Left cardiac atrium (tissue), 4 donors: ENCODE results near the gene ELOVL6. TPM values are rescaled to one million over a fixed set of nuclear protein-coding genes. Genes with fewer than 3 reads are reported as not detected.

Experiments used
- ATAC-seq, 2 donors: fragments of 200-7000 bp; cut with Tn5 transposase; one replicate each; pipeline ENCODE4 v1.9.1; 2020; ENCODE audit warnings: mild to moderate bottlenecking in 2 of 2, moderate library complexity in 2 of 2
- DNase-seq: peaks from one replicate; pipeline ENCODE4 v3.0.0-alpha.2; 2020
- intact Hi-C, 2 donors: fragments of 100-400 bp; cut with DNase I; formaldehyde crosslinking; loops; one replicate each; pipeline versions ENCODE4 v1.14.1 to v1.15.1; 2022 to 2023
- total RNA-seq, 2 donors: library from RNA; stranded (reverse); fragmentation: NEBNext Ultra II Directional; extraction: Animal tissue kit (Norgen Biotek cat#: 25700); gene quantifications; one replicate each; pipeline ENCODE4 v1.2.1, GENCODE V29; 2021
- donor health status: DM: no; HTN: yes; CAD: no.
- donor health status: DM: no; HTN: yes; CAD: no; lungs with severe emphysema.
- donor health status: DM: yes; HTN: yes; CAD: no.
- donor health status: Dilated cardiomyopathy.

The ELOVL6 gene
- total RNA-seq, 2 donors from 2014 or later, result 7.2 to 14.3 TPM

DNA sequence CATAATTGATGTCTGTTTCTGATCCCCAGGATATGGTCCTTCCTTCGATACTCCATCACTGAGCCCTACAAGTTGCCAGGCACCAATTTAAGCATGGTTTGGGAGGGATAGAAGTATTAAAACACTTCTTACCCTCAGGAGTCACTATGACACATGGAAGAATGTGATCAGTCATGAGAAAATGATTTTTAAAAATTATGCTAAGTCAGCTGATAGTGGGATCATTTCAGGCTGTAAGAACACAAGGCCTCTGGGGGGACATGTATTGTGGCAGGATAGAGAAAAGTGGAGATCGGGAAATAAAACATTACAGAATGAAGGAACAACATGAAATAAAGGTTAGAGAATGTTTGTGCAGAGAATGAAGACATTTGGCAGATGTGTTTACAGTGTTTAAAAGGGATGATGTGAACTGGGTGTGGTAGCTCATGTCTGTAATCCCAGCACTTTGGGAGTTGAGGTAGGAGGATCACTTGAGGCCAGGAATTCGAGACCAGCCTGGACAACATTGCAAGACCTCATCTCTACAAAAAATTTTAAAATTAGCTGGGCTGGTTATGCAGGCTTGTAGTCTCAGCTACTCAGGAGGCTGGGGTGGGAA, 64.0 kb downstream of the ELOVL6 start:
- ATAC-seq, result no peak
- intact Hi-C loops, result no loop called here
- DNase-seq, result no peak

DNA sequence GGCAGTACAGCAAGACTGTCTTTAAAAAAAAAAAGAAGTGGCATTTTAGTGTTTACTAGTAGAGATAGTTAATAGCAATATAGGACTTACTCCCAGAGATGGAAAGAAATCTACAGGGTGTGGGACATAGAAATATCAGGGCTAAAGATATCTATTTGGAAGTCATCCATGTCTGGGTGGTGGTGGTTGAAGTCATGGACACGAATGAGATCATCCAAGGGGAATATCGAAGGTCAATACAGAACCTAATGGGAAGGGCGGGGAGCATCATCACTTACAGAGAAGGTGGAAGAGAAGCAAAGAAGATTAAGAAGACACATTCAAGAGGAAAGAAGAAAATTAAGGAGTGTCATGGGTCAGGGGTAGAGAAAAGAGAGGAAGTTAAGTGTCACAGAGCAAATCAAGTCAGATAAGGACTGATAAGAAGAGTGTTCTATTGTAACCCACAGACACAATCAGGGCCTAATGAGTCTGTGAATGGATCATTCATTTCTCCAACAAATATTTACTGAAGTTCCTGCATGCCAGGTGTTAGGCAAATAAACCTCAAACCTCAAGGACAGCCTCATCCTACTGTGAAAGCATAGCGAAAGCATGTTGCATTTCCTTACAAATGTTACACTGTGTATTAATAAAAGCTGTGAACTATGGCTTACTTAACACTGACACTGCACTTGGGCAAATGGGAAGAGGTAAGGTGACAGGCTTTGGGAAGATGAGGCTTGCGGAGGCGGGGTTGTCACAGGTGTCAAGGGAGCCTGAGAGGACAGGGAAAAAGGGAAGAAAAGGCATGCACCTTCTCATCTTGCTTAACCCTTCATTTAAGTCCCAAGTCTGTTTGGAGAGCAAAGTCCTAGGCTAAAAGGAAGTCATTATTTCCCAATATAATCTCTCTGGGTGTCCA, 65.3 kb downstream of the ELOVL6 start:
- intact Hi-C loops, result no loop called here
- ATAC-seq (no peak), DNase-seq (no peak)

DNA sequence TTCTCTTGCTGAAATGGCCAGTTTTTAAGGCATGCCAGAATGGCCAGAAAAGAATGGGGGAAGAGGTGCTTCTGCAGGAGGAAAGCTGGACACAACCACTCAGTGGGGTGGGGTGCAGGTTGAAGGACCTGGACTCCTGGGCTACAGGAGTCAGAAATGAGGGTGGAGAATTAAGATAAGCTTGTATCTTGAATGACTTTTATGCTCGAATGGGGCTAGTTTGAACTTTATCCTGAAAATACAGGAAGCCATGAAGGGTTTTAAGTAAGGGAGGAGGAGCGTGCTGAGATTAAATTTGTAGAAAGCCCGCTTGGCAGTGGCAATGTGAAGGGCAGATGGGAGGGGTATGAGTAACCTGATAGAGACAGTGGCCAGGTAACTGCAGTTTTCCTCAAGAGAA, 66.5 kb downstream of the ELOVL6 start:
- DNase-seq (no peak), ATAC-seq (no peak)
- intact Hi-C loops, result no loop called here

DNA sequence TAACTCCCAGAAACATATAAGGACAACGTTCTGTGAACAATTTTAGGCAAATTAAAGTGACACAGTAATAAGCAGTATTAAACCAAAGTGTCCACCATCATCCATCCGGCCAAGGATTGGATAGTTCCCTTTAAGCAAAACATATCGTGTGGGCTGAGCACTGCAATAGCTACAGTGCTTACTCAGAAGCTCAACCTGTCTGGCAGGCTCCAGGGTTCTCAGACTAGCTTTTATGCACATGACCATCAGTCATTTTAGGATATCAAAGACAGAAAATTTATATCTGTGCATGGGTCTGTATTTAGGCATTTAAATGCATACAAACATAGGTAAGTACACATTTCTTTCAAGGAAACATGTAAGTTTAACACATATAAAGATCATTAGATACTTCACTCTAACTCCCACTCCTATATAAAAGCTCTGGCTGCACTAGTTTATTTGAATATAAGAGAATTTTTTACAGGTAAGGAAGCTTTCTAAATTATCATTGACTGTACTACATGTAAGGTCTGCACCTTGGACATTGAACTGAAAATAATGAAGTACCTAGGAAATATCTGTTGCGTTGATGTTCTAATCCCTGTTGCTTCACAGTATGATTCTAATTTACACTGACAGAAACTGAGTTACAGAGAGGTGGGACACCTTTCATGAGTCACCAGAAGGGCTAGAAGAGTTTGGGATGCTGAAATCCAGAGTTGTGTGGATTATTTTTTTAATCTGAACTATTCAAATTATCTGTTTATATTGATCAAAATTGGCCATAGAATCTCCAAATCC, 67.6 kb downstream of the ELOVL6 start:
- DNase-seq (no peak), ATAC-seq (no peak)
- intact Hi-C loops, result no loop called here

DNA sequence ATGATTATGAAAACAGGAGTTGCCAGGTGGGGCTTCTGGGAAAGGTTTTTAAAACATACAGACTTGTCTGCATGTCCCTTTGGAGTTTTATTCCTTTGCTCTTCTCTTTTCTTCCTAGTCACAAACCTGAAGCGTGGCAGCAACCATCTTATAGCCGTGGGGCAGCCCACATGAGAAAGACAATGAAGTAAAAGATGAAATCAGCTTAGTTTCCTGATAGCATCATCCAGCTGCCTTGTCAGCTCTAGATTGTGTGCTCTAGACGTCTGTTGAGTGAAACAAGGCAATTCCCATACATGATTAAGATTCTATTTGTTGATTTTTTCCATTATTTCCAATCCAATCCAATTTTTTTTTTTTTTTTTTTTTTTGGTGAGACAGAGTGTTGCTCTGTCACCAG, 68.9 kb downstream of the ELOVL6 start:
- intact Hi-C loops, result no loop called here
- no peak for ATAC-seq
- DNase-seq, result no peak

DNA sequence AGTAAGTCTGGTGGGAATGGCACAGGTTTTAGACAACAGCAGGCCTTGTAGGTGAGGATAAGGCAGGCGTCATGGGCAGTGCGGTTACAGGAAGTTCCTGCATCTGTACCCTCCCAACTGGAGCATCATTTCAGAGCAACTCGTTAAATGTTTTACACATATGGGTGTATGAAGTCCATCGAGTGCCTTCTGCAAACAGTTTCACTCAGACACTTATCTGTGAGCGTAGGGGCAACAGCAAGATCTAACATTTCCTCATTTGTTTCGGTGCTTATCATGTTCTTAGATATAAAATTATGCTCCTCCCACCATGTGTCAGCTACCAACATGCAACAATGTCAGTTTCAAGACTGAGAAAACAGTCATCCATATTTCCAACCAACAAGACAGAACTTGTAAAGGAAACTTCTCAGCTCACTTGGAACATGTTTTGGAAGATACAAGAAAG, 69.9 kb downstream of the ELOVL6 start:
- ATAC-seq (no peak), DNase-seq (no peak)
- intact Hi-C loops, result no loop called here

DNA sequence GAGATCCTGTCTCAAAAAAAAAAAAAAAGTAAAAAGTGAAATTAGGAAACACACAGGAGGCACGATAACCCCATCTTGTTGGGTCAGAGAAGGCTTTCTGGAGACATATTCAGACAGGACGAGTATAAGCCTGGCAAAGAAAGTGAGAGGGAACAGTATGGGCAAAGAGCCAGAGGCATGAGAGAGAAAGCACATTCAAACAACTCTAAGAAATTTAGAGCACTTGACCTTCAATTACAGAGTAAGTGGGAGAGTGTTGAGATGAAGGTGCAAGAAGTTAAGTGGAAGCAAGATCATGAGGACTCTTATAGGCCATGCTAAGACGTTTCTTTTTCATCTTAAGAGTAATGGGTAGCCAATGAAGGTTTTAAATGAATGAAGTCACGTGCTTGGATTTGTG, 70.4 kb downstream of the ELOVL6 start:
- intact Hi-C loops, result no loop called here
- ATAC-seq (no peak), DNase-seq (no peak)

DNA sequence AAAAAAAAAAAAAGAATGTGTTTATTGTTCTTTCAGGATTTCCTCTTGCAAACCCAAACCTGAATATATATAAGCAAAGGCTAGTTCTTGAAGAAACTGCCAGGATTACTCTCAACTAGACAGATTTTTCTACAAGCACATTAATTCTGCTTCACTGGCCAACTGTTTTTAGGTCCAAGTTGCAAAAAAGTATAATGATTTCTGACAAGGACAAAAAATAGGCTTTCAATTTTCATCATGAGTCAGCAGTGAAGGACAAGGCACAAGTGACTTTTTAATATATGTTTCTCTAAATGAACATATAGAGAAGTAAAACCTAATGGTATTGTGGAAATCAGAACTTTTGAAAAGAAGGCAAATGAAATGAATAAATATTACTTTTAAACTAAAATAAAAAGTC, 73.7 kb downstream of the ELOVL6 start:
- ATAC-seq (no peak), DNase-seq (no peak)
- intact Hi-C loops, result no loop called here

DNA sequence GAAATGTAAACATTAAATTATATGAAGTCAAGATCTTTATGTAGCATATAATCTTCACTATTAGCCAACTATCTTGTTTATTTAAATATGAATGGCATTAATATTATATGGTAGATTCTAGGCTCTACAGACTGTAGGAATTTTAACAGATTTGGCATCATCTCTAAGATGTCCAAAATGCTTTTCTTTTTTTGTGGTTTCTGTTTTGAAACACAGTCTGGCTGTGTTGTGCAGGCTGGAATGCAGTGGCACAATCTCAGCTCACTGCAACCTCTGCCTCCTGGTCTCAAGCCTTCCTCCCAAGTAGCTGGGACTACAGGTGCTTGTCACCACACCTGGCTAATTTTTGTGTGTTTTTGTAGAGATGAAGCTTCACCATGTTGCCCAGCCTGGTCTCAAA, 76.2 kb downstream of the ELOVL6 start:
- DNase-seq, result no peak
- ATAC-seq, result no peak
- intact Hi-C loops, result no loop called here

DNA sequence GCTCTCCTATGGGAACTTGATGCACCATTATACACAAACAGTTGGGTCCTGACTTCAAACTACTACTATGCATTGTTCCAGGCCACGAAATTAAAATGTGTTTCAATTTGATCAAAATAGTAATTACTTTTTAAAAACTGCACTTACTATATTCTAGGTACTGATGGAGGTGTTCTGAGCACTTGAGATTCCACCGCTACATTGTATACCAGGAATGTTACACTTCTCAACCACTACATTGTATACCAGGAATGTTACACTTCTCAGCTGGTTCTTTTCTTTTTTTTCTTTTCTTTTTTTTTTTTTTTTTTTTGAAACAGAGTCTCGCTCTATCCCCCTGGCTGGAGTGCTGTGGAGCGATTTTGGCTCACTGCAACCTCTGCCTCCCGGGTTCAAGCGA, 77.9 kb downstream of the ELOVL6 start:
- ATAC-seq (no peak), DNase-seq (no peak)
- intact Hi-C loops, result no loop called here

DNA sequence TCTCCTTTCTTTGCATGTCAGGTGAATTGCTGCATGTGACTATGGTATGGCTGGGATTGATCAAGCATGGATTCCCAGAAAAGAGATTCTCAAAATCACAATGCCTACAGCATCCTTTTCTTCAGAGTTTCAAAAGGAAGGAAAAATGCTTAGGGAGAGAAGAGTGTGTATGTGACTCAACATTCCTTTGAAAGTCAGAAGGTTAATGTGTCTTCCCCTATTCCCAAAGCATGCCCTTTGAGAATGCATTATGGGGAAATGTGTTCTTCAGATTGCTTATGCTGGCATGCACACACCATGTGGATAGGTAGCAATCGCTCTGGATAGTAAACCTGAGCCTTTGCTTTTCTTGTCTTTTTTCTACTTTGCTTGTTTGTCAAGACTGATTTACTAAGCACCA, 78.5 kb downstream of the ELOVL6 start:
- no peak for ATAC-seq
- intact Hi-C loops, result no loop called here
- no peak for DNase-seq

DNA sequence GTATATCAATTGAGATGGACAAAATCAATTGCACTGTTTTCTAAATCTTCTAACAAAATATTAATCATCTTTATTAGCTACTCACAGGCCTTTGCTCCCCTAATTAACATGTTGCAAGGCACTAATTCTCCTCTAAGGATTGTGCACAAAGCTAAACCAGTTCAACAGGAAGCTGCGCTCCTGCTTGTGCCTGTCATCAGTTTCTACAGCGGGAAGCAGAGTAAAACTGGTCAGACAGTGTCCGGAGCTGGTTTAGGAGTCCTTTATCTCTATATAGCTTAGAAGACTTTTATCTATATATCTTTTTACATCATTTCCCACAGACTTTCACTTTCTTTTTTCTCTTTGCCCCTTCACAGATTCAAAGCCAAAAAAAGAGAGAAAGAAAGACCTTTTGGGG, 79.1 kb downstream of the ELOVL6 start:
- intact Hi-C loops, result no loop called here
- ATAC-seq (no peak), DNase-seq (no peak)

DNA sequence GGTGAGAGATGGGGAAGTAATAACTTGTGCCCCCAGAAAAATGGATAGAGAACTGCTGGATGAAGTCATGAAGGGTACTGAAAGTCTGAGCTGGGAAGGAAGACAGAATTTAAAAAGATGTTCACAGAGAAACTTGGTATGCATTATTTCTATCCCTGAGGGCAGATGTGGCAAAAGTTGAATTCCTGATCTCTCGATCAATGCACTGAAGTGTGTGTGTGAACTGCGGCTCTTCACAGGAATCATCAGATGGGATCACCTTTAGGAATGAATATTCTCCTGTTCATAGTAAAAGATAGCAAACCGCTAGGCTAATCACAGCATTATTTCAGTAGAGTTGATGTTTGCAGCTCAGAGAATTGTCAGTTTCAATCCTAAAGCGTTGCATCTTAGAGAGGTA, 86.4 kb downstream of the ELOVL6 start:
- no peak for ATAC-seq
- intact Hi-C loops, result no loop called here

DNA sequence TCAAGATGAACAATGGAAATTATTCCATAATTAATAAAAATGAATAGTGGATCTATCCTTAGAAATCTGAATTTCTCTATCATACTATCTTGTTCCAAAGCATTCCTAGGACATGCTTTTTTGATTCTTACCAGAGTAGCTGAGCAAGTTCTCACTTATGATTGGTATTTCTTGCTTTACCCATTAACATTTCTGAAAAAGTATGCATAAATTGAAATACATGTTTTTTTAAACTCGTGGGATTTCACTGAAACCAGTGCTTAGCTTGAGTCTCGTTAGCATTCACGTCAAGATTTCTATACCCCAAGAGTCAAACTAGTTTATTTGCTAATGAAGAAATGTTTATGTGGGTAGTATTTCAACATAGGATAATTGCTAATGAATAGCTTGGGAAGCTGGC, 89.0 kb downstream of the ELOVL6 start:
- no peak for ATAC-seq
- intact Hi-C loops, result no loop called here
- DNase-seq, result no peak

More for the DNA sequence above, 86.4 kb downstream of the ELOVL6 start:
- DNase-seq, result no peak

DNA sequence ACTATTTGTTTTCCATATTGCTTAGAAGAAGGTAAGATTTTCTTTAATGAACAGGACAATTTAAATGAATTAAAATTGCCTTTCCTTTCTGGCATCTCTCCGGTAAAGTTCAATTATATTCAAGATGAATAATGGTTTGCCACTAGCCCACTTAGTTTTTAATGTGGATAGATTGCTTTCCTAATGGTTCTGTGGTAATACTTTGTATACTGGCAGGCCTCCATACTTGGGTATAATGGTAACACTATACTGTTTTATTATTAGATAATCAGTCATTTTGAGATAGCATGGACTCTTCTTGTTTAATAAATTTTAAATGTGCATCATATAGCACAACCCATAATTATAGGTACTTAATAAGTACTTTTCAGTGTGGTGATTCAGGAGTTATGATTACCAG, 89.5 kb downstream of the ELOVL6 start:
- DNase-seq (no peak), ATAC-seq (no peak)
- intact Hi-C loops, result no loop called here

DNA sequence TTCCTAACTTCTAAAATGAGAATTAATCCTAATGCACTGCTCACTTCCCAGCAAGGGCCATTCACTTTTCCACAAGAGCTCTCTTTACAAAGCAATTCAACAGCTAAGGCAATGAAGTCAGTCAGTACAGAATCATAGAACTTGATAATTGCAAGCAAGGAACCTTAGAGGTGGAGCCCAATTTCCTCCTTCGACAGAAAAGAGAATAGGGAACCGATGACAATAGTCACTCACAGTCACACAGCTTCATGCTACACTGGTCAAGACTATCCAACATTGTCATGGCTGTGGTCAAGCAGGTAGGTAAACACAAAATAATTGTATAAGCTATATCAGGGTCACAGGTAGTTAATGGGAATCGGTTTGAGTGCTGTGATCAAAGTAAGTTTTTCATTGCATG, 90.0 kb downstream of the ELOVL6 start:
- intact Hi-C loops, result no loop called here
- ATAC-seq (no peak), DNase-seq (no peak)

DNA sequence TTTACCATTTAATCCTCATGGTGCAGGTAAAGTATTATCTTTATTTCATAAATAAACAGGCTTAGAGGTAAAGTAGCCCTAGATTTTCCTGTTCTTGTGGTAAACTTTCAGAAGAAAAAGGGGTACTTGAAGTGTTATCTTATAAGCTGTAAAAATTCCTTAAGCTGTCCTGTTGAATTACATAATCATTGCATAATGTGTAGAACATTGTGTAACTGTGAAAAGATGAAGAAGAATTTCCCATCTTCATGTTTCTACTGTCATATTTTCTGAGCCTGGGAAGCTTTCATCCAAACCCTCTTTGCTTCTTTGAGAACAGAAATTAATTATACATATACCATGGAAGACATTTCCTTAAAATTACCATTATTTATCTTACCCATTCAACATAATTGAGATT, 90.5 kb downstream of the ELOVL6 start:
- intact Hi-C loops, result no loop called here
- ATAC-seq (peak in 1 of 2 donors; percentile 38), DNase-seq (no peak)

DNA sequence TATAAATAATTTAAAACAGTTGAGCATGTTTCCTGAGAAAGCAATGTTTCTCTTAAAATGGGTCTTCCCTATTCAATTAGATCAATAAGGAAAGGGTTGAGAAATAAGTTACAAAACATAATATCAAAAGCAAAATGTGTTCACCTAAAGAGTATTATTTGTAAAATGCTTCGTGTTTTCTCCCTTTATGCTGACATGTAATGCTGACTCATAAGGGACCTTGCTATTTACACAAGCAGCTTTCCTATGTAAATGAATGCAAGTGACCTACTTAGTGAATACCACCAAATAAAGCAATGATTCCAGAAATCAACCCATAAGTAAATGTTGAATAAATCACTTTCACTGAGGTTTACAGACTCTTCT, 91.5 kb downstream of the ELOVL6 start:
- DNase-seq, result no peak
- peak in 1 of 2 donors; percentile 29 for ATAC-seq
- intact Hi-C loops, result no loop called here

DNA sequence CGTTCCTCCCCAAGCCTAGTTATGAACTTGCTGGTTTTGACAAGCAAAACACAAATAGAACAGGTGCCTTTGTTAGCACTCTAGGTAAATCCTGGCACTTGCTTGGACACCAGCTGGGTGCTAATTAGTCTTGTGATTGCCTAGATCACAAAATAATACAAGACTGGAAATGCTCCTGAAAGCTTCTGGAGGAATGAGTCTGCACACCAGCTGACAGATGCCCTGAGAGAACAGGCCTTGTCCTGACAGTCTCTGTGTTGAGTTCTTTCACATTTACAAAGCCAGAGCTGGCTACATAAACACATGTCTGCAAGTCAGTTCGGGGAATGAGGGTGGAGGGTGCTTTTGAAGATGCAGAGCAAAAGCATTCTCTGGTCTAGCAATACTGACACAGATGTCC, 93.8 kb downstream of the ELOVL6 start:
- intact Hi-C loops, result no loop called here
- DNase-seq (no peak), ATAC-seq (no peak)

DNA sequence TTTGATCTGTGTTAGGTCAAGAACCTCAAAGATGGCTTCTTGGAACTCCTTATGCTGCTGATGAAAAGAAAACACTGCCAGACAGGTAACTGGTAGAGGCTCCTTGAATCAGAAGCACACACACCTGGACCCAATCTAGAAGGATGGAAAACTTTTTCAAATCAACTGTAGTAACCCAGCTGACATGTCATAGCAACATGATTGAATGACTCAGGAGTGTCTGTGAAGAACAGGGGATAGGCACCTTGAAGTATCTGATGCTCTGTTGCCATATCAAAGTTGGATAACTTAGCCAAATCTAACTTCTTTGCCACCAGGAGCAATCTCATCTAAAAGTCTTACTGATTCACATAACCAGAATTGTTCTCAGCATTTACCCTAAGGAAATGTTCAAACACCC, 98.8 kb downstream of the ELOVL6 start:
- DNase-seq (no peak), ATAC-seq (no peak)
- intact Hi-C loops, result no loop called here
